HUES64 (cell line): ENCODE measurements around the gene TARDBP.
A peak's percentile ranks its signal among the peaks of the same experiment; 100 is the strongest.
"Not testable (repeated sequence)": the region's sequence is repeated elsewhere in the genome, so short reads cannot be mapped to it uniquely, and the experiment has no call there.

Experiments used
- H3K27ac ChIP-seq: 2 replicates; pipeline ENCODE4 v1.7.0; 2013; ENCODE audit warnings: low read depth, low read length, inconsistent platforms
- H3K27me3 ChIP-seq: 2 replicates; pipeline ENCODE4 v1.6.1; 2013; ENCODE audit warnings: mild to moderate bottlenecking, low read length; ENCODE audit not compliant: insufficient read depth
- H3K36me3 ChIP-seq: 2 replicates; pipeline ENCODE4 v1.6.1; 2013; ENCODE audit warnings: mild to moderate bottlenecking, low read length; ENCODE audit not compliant: insufficient read depth
- H3K4me1 ChIP-seq: 2 replicates; pipeline ENCODE4 v1.6.1; 2013; ENCODE audit warnings: mild to moderate bottlenecking, low read length, moderate library complexity; ENCODE audit not compliant: insufficient read depth
- H3K4me3 ChIP-seq: 2 replicates; pipeline ENCODE4 v1.5.1; 2013; ENCODE audit warnings: mild to moderate bottlenecking, low read length, moderate library complexity
- H3K9ac ChIP-seq: 2 replicates; pipeline ENCODE4 v1.6.1; 2013; ENCODE audit warnings: mild to moderate bottlenecking, low read depth, low read length
- H3K9me3 ChIP-seq: 2 replicates; pipeline ENCODE4 v1.6.1; 2013; ENCODE audit warnings: low read depth, low read length; ENCODE audit not compliant: insufficient read depth
- WGBS: fragments of 150-250, 120-280 bp; methylation state at CpG from one replicate; pipeline ENCODE4 v1.1.7; 2013; ENCODE audit warnings: missing lambda C conversion rate; 5-methylcytosine and 5-hydroxymethylcytosine counted together

The TARDBP gene

DNA sequence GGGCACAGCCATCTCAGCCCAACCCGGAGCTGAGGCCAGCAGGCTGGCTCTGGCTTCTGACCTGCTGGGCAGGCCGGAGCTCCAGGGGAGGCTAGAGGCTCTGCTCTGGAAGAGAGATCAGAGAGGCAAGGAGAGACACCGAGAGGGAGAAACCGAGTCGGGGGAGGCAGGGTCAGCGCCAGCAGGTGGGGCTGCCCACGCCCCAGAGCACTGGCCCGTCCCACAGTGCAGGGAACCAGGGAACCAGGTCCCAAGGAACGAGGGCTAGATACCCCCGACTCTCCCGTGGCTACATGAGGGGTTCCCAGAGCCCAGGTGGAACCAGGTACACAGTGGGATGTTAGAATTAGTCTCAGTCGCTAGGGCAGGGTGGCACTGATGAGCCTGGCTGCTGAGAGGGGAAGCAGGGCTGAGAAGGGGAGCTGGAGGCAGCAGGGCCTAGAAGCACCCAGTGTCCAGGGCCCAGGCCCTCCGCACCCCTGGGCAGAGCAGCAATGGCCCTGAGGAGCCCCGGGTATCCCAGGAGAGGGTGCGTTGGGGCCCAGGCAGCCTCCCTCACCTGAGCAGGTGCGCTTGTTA lies 32.5 kb downstream of the TARDBP start:
- whole genome bisulfite sequencing: 92% methylated on average over 16 of the region's 16 CpGs
- no peak overlapping the region for H3K27ac ChIP-seq
- no peaks in the 10 kb centered on the region for H3K4me1 ChIP-seq
- H3K4me3 ChIP-seq: no peak overlapping the region
- H3K27me3 ChIP-seq: no peaks in the 10 kb centered on the region
- no peak overlapping the region for H3K9ac ChIP-seq
- no peaks in the 10 kb centered on the region for H3K9me3 ChIP-seq
- no peaks in the 10 kb centered on the region for H3K36me3 ChIP-seq

DNA sequence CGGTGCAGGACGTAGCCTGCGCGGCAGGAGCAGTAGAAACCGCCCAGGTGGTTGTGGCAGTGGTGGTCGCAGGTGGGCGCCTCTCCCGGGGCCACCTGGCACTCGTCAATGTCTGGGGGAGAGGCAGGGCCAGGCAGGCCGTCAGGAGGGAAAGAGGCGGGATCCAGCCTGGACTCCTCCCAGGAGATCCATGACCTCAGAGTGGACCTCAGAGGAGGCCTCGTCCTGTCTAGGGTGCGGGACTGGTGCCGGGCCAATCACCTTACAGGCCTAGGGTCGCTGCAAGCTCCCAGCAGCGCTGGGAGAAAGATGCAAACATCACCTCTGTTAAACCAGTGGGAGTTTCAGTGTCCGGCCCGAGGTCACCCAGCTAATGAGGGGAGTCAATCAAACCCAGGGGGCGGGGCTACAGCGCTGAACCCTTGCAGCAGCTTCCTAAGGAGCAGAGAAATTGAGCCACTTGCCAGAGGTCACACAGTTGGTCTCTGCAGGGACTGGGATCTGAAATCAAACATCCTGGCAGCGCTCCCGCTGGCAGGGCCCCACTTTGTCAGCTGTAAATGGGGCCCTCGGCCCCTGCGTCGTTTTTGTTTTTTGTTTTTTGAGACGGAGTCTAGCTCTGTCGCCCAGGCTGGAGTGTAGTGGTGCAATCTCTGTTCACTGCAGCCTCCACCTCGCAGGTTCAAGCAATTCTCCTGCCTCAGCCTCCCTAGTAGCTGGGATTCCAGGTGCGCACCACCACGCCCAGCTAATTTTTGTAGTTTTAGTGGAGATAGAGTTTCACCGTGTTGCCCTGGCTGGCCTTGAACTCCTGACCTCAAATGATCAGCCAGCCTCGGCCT lies 33.2 kb downstream of the TARDBP start:
- no peaks in the 10 kb centered on the region for H3K36me3 ChIP-seq
- H3K4me1 ChIP-seq: no peaks in the 10 kb centered on the region
- no peak overlapping the region for H3K9ac ChIP-seq
- 68% methylated on average over 32 of the region's 32 CpGs for WGBS
- H3K9me3 ChIP-seq: no peaks in the 10 kb centered on the region
- no peak overlapping the region for H3K27ac ChIP-seq
- H3K27me3 ChIP-seq: no peaks in the 10 kb centered on the region
- 0 out of 2 replicates have a peak overlapping the region, but pooled peaks have one; percentile 17 for H3K4me3 ChIP-seq

DNA sequence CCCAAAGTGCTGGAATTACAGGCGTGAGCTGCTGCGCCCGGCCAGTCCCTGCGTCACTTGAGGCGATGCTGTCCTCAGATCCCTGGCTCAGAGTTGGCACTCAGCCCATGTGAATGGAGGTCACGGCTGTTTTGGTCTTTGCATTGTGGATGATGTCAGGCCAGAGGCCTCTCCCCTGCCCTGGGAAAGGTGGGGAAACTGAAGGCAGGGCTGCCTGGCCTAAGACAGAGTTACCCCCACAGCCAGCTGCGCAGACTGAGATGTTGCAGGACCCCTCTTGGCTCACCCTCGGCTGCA lies 33.8 kb downstream of the TARDBP start:
- Histone ChIP-seq H3K4me1 (no peaks in the 10 kb centered on the region), H3K9me3 (no peaks in the 10 kb centered on the region), H3K27ac (no peak overlapping the region), H3K9ac (no peak overlapping the region), H3K36me3 (no peaks in the 10 kb centered on the region), H3K27me3 (no peaks in the 10 kb centered on the region), H3K4me3 (no peak overlapping the region)
- WGBS: 93% methylated on average over 8 of the region's 8 CpGs

DNA sequence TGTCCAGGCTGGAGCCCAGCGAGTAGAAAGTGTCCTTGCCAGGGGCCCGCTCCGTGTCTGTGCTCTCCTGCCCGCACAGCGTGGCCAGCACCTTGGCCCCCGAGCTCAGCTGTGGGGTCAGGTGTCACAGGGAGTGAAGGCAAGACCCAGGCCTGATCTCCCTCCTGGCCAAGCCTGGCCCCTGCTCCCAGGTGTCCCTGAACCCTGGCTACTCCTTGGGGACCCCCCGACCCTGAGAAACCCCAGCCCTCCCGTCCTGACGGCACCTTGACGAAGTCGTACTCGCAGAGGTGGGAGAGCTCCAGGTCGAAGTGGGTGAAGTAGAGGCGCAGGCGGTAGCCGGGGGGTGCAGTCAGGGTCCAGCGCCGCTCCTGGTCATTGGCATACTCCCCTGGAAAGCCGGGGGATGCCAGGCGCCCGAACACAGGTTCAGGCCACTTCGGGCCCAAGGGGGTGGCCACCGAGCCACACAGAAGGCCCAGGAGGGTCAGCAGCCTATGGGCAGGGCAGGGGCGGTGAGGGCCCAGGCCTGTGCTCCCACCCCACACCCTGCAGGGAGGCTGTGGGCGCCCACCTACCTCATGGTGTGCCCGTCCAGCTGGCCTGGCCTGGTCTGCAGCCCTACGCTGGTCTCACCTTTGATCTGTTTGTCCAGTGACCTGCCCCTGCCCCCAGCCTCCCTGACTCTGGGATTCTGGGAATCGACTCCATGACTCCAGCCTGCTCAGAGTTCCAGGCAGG lies 34.3 kb downstream of the TARDBP start, which contains the start of gene MASP2:
Gene MASP2 (minus strand): TSS at position 615 of the 741 bp plus-strand sequence. CDS start 32 bp downstream, at position 583.
- H3K9ac ChIP-seq: no peak within 1 kb of the TSS
- WGBS: 95% methylated on average over 28 of the region's 28 CpGs

GRCh38 chr1:11051121-11051520 lies 38.7 kb downstream of the TARDBP start:
- H3K36me3 ChIP-seq, H3K9me3 ChIP-seq, H3K27ac ChIP-seq, H3K27me3 ChIP-seq, H3K4me1 ChIP-seq, H3K9ac ChIP-seq, H3K4me3 ChIP-seq: not testable (repeated sequence)
- 94% methylated on average over 10 of the region's 10 CpGs for WGBS

More for the DNA sequence above, 34.3 kb downstream of the TARDBP start, which contains the start of gene MASP2:
- Histone ChIP-seq H3K9me3 (no peaks in the 10 kb centered on the region), H3K4me3 (no peak within 1 kb of the TSS), H3K27ac (no peak within 1 kb of the TSS), H3K36me3 (no peaks in the 10 kb centered on the region), H3K27me3 (no peaks in the 10 kb centered on the region), H3K4me1 (0 out of 2 replicates have a peak, but pooled peaks cover under 1% of the 10 kb centered on the region)

DNA sequence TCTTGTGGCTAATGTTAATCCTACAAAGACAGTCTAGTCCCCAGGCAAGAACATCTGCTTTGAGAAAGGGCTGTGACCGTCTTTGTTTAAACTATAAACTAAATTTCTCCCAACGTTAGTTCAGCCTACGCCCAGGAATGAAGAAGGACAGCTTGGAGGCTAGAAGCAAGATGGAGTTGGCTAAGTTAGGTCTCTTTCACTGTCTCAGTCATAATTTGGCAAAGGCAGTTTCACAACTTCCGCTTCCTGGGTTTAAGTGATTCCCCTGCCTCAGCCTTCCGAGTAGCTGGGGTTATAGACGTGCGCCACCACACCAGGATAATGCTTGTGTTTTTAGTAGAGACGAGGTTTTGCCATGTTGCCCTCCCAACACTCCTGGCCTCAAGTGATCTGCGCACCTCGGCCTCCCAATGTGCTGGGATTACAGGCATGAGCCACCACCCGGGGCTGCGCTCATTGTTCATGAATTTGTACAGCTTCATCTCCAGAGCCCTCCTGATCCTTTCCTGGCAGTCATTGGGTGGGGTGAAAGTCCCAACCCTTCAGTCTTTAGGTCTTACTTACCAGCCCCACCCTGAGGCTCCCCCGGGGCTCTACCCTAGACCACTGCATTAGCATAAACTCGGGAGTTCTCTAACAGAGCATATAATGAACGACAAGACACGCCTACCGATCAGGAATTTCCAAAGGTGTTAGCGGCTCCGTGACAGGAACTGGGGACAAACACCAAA lies 39.5 kb downstream of the TARDBP start:
- no peaks in the 10 kb centered on the region for H3K27me3 ChIP-seq
- H3K9me3 ChIP-seq: no peaks in the 10 kb centered on the region
- H3K36me3 ChIP-seq: peaks cover 17% of the 10 kb centered on the region
- H3K27ac ChIP-seq: no peak overlapping the region
- WGBS: 78% methylated on average over 19 of the region's 19 CpGs
- no peak overlapping the region for H3K9ac ChIP-seq
- no peak overlapping the region for H3K4me3 ChIP-seq
- peaks cover 4% of the 10 kb centered on the region; the same call in 1 of the 2 replicates for H3K4me1 ChIP-seq

DNA sequence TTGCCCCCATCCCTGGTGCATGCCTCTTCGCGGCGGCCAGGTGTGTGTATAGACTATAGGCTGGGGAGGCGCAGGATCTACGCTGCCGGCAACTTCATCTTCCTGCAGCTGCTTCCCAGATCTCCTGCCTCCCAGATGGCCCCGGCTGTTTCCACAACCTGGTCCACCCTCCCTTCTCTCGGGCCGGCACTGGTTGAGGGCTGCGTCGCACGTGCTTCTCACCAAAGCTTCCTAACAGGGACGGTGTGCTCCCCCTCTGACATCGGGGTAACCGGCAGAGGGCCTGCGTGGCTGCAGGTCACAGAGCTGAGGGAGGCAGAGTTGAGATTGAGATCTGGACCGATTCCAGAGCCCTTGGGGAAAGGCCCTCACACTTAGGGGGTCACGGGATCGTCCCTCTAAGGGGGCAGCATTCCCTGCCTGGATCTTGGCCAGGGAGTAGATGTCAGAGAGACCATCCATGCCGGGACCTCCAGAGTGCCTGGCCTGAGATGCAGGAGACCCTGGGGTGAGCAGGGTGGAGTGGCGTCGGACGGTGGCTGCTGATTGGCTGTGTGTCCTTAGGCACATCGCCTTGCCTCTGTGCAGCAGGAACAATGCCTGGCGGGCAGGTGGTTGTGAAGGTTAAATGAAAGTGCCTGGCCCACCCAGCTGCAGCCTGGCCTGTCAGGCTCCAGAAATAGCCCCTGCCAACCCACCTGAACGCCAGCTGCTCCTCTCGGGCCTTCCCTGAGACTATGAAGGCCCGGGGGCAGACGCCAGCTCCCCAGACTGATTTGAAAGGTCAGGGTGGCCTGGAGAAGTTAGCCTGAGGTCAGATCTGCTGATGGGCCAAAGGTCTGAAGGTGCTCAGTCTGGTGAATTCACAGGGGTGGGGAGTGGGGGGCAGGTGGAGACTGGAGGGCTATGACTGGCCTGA lies 40.6 kb downstream of the TARDBP start:
- Histone ChIP-seq H3K36me3 (peaks cover 27% of the 10 kb centered on the region), H3K9ac (no peak overlapping the region), H3K27me3 (no peaks in the 10 kb centered on the region), H3K4me3 (no peak overlapping the region), H3K27ac (no peak overlapping the region), H3K4me1 (peaks cover 4% of the 10 kb centered on the region; the same call in 1 of the 2 replicates), H3K9me3 (no peaks in the 10 kb centered on the region)
- 78% methylated on average over 29 of the region's 29 CpGs for WGBS

- Histone ChIP-seq H3K9ac (no peak overlapping the region), H3K27me3 (no peaks in the 10 kb centered on the region), H3K9me3 (no peaks in the 10 kb centered on the region), H3K4me1 (peaks cover 7% of the 10 kb centered on the region), H3K4me3 (no peak overlapping the region), H3K27ac (no peak overlapping the region), H3K36me3 (peaks cover 28% of the 10 kb centered on the region)
- 80% methylated on average over 10 of the region's 10 CpGs for WGBS
Measured at GRCh38 chr1:11053758-11054137, 41.3 kb downstream of the TARDBP start.

DNA sequence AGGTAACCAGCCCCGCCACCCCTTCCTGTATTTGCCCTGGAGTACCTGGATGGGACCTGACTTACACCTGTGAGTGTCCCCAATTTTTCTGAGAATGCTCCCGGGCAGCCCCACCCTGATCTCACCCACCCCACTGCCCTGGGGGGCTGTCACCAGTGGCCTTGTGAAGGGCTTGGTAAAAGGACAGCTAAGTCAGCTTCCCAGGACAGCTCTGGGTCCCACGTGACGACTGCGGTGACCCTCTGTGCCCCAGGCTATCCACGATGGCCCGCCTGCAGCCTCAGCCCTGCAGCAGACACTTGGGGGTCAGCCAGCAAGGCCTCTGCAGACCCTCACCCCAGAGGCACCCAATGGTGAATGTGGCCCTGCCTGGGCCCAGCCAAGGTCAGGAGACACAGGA lies 41.7 kb downstream of the TARDBP start:
- H3K9me3 ChIP-seq: no peaks in the 10 kb centered on the region
- H3K4me3 ChIP-seq: no peak overlapping the region
- H3K27me3 ChIP-seq: no peaks in the 10 kb centered on the region
- H3K36me3 ChIP-seq: peaks cover 28% of the 10 kb centered on the region
- no peak overlapping the region for H3K9ac ChIP-seq
- 95% methylated on average over 7 of the region's 7 CpGs for WGBS
- peaks cover 8% of the 10 kb centered on the region for H3K4me1 ChIP-seq
- H3K27ac ChIP-seq: no peak overlapping the region

GRCh38 chr1:11054666-11055065 lies 42.2 kb downstream of the TARDBP start:
- H3K4me1 ChIP-seq: peaks cover 8% of the 10 kb centered on the region
- no peak overlapping the region for H3K9ac ChIP-seq
- no peak overlapping the region for H3K27ac ChIP-seq
- H3K9me3 ChIP-seq: no peaks in the 10 kb centered on the region
- no peaks in the 10 kb centered on the region for H3K27me3 ChIP-seq
- 94% methylated on average over 22 of the region's 22 CpGs for WGBS
- peaks cover 28% of the 10 kb centered on the region for H3K36me3 ChIP-seq
- H3K4me3 ChIP-seq: no peak overlapping the region
